NCI-H774 (cell line): ENCODE data around the gene HMCN1.

Source experiments
- DNase-seq: peaks from one replicate; lab custom pipeline; 2025; lab: John Stamatoyannopoulos, UW

Gene HMCN1

GRCh38 chr1:185912504-185912903 is 178.3 kb downstream of the HMCN1 start:
- DNase-seq, result no peak

- no peak for DNase-seq
Measured at GRCh38 chr1:185914089-185914488, 179.9 kb downstream of the HMCN1 start.

- DNase-seq, result no peak
Measured at GRCh38 chr1:185916861-185917260, 182.7 kb downstream of the HMCN1 start.

GRCh38 chr1:185917646-185918045 is 183.5 kb downstream of the HMCN1 start:
- DNase-seq, result no peak

- DNase-seq, result peak; percentile 31
Measured at GRCh38 chr1:185920602-185921001, 186.4 kb downstream of the HMCN1 start.

- no peak for DNase-seq
Measured at GRCh38 chr1:185921636-185922035, 187.4 kb downstream of the HMCN1 start.

- peak; percentile 38 for DNase-seq
Measured at GRCh38 chr1:185926588-185926987, 192.4 kb downstream of the HMCN1 start.

GRCh38 chr1:185929776-185930175 is 195.6 kb downstream of the HMCN1 start:
- no peak for DNase-seq

- no peak for DNase-seq
Measured at GRCh38 chr1:185931438-185931837, 197.2 kb downstream of the HMCN1 start.

GRCh38 chr1:185933580-185933979 is 199.4 kb downstream of the HMCN1 start:
- DNase-seq, result no peak

- DNase-seq, result no peak
Measured at GRCh38 chr1:185934476-185935189, 200.4 kb downstream of the HMCN1 start.

GRCh38 chr1:185935360-185935759 is 201.2 kb downstream of the HMCN1 start:
- DNase-seq, result no peak

GRCh38 chr1:185936641-185937040 is 202.4 kb downstream of the HMCN1 start:
- no peak for DNase-seq

GRCh38 chr1:185938396-185938795 is 204.2 kb downstream of the HMCN1 start:
- DNase-seq, result no peak

GRCh38 chr1:185939142-185939541 is 205.0 kb downstream of the HMCN1 start:
- DNase-seq, result no peak

- DNase-seq, result no peak
Measured at GRCh38 chr1:185942961-185943360, 208.8 kb downstream of the HMCN1 start.

GRCh38 chr1:185956881-185957280 is 222.7 kb downstream of the HMCN1 start:
- no peak for DNase-seq

GRCh38 chr1:185957441-185958363 is 223.5 kb downstream of the HMCN1 start:
- no peak for DNase-seq

GRCh38 chr1:185960422-185961321 is 226.5 kb downstream of the HMCN1 start:
- DNase-seq, result no peak

- no peak for DNase-seq
Measured at GRCh38 chr1:185961664-185962063, 227.5 kb downstream of the HMCN1 start.

GRCh38 chr1:185964946-185965345 is 230.8 kb downstream of the HMCN1 start:
- DNase-seq, result no peak

GRCh38 chr1:185965870-185966269 is 231.7 kb downstream of the HMCN1 start:
- DNase-seq, result no peak
